Endothelial cell of umbilical vein (primary cell): ENCODE data around the gene PDCD1LG2. TPM values are rescaled to one million over a fixed set of nuclear protein-coding genes. Genes with fewer than 3 reads are reported as not detected.

Experiments used
- BruUV-seq: library from RNA; stranded (reverse); fragments of 400-500 nt; replicated peaks from 2 replicates; lab custom pipeline; 2021; lab: Mats Ljungman, UMichigan
- CTCF ChIA-PET: fragments of 300-600, 350-600 bp; sonication (Branson Sonifier 250); formaldehyde crosslinking; loops from one replicate; lab custom pipeline; 2021; ENCODE audit warnings: antibody characterized with exemption, inconsistent platforms; lab: Charles Lee
- POLR2A ChIA-PET: fragments of 300-600, 350-600 bp; sonication (Branson Sonifier 250); formaldehyde crosslinking; loops from one replicate; lab custom pipeline; 2021; ENCODE audit warnings: antibody characterized with exemption, inconsistent platforms; lab: Charles Lee
- DNase-seq: peaks from one replicate; pipeline ENCODE4 v3.0.0-alpha.2; 2011; ENCODE audit warnings: low read depth, low spot score
- FAIRE-seq: peaks from 2 replicates; lab custom pipeline; 2011; peaks lifted over from hg19 to GRCh38; lab: Jason Lieb, UNC
- H2AFZ ChIP-seq: 2 replicates; pipeline ENCODE4 v1.6.0; 2012; ENCODE audit warnings: low read depth, low read length, control low read depth, inconsistent platforms
- H3K27ac ChIP-seq: 2 replicates; pipeline ENCODE4 v1.5.1; 2011; ENCODE audit warnings: low read depth, mild to moderate bottlenecking, control low read depth, low read length, moderate library complexity; ENCODE audit not compliant: insufficient read depth
- H3K27me3 ChIP-seq, 2 experiments: 2 replicates each; pipeline versions ENCODE4 v1.6.0 to v1.6.1; 2011; ENCODE audit warnings: low read length in 2 of 2, mixed read lengths in 1 of 2; ENCODE audit not compliant: control insufficient read depth in 2 of 2, insufficient read depth in 2 of 2
- H3K36me3 ChIP-seq, 2 experiments: 2 replicates in 1 of 2; 3 replicates in 1 of 2; pipeline ENCODE4 v1.5.1; 2011; ENCODE audit warnings: low read length in 2 of 2, mild to moderate bottlenecking in 1 of 2, moderate library complexity in 1 of 2; ENCODE audit not compliant: control insufficient read depth in 2 of 2, insufficient read depth in 2 of 2; ENCODE audit errors: extremely low read depth in 1 of 2
- H3K4me1 ChIP-seq: 3 replicates; pipeline ENCODE4 v1.5.1; 2011; ENCODE audit warnings: mild to moderate bottlenecking, low read length; ENCODE audit not compliant: control insufficient read depth, insufficient read depth; ENCODE audit errors: extremely low read depth
- H3K4me2 ChIP-seq: 2 replicates; pipeline ENCODE4 v1.6.1; 2011; ENCODE audit warnings: low read length, control low read depth, mixed read lengths; ENCODE audit not compliant: insufficient read depth
- H3K4me3 ChIP-seq, 3 experiments: fragments of 200-600 bp in 1 of 3; sonication (generic), shearing (Covaris generic) in 1 of 3; replicated peaks in 1 of 3; 2 replicates each; pipeline ENCODE4 v1.5.1; 2011 to 2016; ENCODE audit warnings: control low read depth in 3 of 3, low read length in 3 of 3, mild to moderate bottlenecking in 2 of 3, inconsistent platforms in 1 of 3, low read depth in 1 of 3, moderate library complexity in 1 of 3; ENCODE audit not compliant: insufficient read depth in 1 of 3
- H3K79me2 ChIP-seq: 2 replicates; pipeline ENCODE4 v1.6.0; 2012; ENCODE audit warnings: low read length, inconsistent platforms; ENCODE audit not compliant: control insufficient read depth, insufficient read depth
- H3K9ac ChIP-seq: replicated peaks from 2 replicates; pipeline ENCODE3; 2011; ENCODE audit warnings: low read length, control low read depth; ENCODE audit not compliant: insufficient read depth; ENCODE audit errors: extremely low read depth
- H3K9me1 ChIP-seq: replicated peaks from 3 replicates; pipeline ENCODE4 v1.6.0; 2011; ENCODE audit warnings: mild to moderate bottlenecking, low read length; ENCODE audit not compliant: control insufficient read depth, insufficient read depth; ENCODE audit errors: extremely low read depth
- H3K9me3 ChIP-seq: replicated peaks from 2 replicates; pipeline ENCODE4 v1.5.1; 2012; ENCODE audit warnings: low read length, inconsistent platforms; ENCODE audit not compliant: control insufficient read depth, insufficient read depth
- H4K20me1 ChIP-seq: replicated peaks from 2 replicates; pipeline ENCODE3; 2011; ENCODE audit warnings: mild to moderate bottlenecking, low read length; ENCODE audit not compliant: control insufficient read depth, insufficient read depth; ENCODE audit errors: extremely low read depth
- EZH2 ChIP-seq: IDR thresholded peaks from 2 replicates; pipeline ENCODE4 v1.6.1; 2012; ENCODE audit warnings: borderline replicate concordance, low read depth, mild to moderate bottlenecking, moderate library complexity, low read length, inconsistent platforms; ENCODE audit not compliant: severe bottlenecking
- FOS ChIP-seq: IDR thresholded peaks from 2 replicates; pipeline ENCODE4 v1.6.1; 2011; ENCODE audit warnings: mild to moderate bottlenecking, low read length, moderate library complexity, borderline replicate concordance; ENCODE audit not compliant: insufficient read depth
- GATA2 ChIP-seq: IDR thresholded peaks from 2 replicates; pipeline ENCODE4 v1.7.0; 2011; ENCODE audit warnings: low read depth, mild to moderate bottlenecking, moderate library complexity, mixed read lengths, low read length; ENCODE audit not compliant: insufficient read length, insufficient read depth
- JUN ChIP-seq: IDR thresholded peaks from 2 replicates; pipeline ENCODE4 v1.6.1; 2011; ENCODE audit warnings: borderline replicate concordance, low read depth; ENCODE audit not compliant: insufficient read length, insufficient read depth
- MYC ChIP-seq: IDR thresholded peaks from one replicate; pipeline ENCODE4 v1.6.1; 2011; ENCODE audit warnings: mild to moderate bottlenecking, low read depth, low read length
- POLR2A ChIP-seq: IDR thresholded peaks from 2 replicates; pipeline ENCODE4 v1.6.1; 2012; ENCODE audit warnings: low read depth, mild to moderate bottlenecking, control low read depth, low read length
- POLR2AphosphoS5 ChIP-seq: IDR thresholded peaks from 2 replicates; pipeline ENCODE4 v1.6.1; 2012; ENCODE audit warnings: low read depth, mild to moderate bottlenecking, control low read depth, low read length, moderate library complexity; ENCODE audit not compliant: insufficient read depth
- dilution Hi-C: fragments of 300-500 bp; cut with MboI; formaldehyde crosslinking; loops from one replicate; pipeline ENCODE4 v1.15.0; 2019; ENCODE audit warnings: low sequenced_read_pairs; ENCODE audit not compliant: extremely low pct_ligation_motif_present
- intact Hi-C: fragments of 100-400 bp; cut with micrococcal nuclease; formaldehyde crosslinking; loops from one replicate; pipeline ENCODE4 v1.10.0; 2022
- polyA plus RNA-seq, 4 experiments: library from polyadenylated mRNA; depleted of rRNA in 3 of 4; stranded (reverse) in 3 of 4; unstranded in 1 of 4; fragments of >200 nt; gene quantifications; 2 replicates each; pipeline versions ENCODE4 v1.2.1 to v1.2.3, GENCODE V29; 2011 to 2012; ENCODE audit warnings: missing spikeins in 1 of 4
- total RNA-seq: library from RNA; stranded (reverse); gene quantifications from 2 replicates; pipeline ENCODE4 v1.2.3, GENCODE V29; 2021
- TF ChIP-seq, protein P1 (sequence below): IDR thresholded peaks from 2 replicates; pipeline ENCODE4 v1.6.1; 2011; ENCODE audit not compliant: insufficient read depth, insufficient read length
- TF ChIP-seq, protein P2 (sequence below), 2 donors: IDR thresholded peaks; 1 replicate in 1 of 2; 2 replicates in 1 of 2; pipeline ENCODE4 v1.5.1; 2011; ENCODE audit warnings: low read length in 2 of 2, mild to moderate bottlenecking in 2 of 2, moderate library complexity in 2 of 2, control low read depth in 1 of 2, inconsistent platforms in 1 of 2, low read depth in 1 of 2; ENCODE audit not compliant: insufficient read depth in 1 of 2; ENCODE audit errors: extremely low read depth in 1 of 2

Gene PDCD1LG2
- total and polyA plus RNA-seq, 2 donors (not counting 3 experiments of a cell fraction or from before 2014, with no cell fraction given): 7.9 to 9.5 TPM

DNA sequence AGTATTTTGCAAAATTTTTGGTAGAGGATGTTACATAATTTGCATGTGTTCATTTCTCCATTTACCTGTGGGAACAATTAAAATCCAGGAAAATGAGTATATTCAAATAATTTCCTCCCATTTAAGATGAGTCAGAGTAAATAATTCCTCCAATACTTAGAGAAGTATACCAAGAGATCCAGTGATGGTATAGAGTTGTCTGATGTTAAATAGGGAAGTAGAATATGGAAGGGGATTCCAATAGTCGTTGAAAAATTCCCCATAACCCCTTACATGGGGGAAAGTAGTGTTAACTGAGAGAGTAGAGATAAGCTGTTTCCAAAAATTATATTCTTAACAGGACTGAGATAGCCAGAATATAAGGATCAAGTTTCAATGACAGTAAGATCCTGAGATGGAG, 44.3 kb upstream of the PDCD1LG2 start:
- Histone ChIP-seq H3K27ac (no peak overlapping the region), H3K27me3 (no peaks in the 10 kb centered on the region), H3K9ac (no peak overlapping the region), H3K36me3 (peaks cover 24 to 64% of the 10 kb centered on the region in 2 experiments), H3K4me1 (no peaks in the 10 kb centered on the region), H3K4me3 (no peak overlapping the region), H3K4me2 (no peak overlapping the region), H2AFZ (no peak overlapping the region), H3K9me1 (no peaks in the 10 kb centered on the region), H3K9me3 (no peaks in the 10 kb centered on the region), H4K20me1 (no peaks in the 10 kb centered on the region), H3K79me2 (peaks cover 3% of the 10 kb centered on the region)
- dilution Hi-C loops (no loop called here), intact Hi-C loops (loop anchor here (1.0 kb wide), 1 partner anchor 37 kb away; no protein-coding TSS in a partner anchor)
- POLR2A ChIA-PET: no interaction called here
- FAIRE-seq: no peak
- BruUV-seq: no TSS peak
- TF ChIP-seq, protein P1, sequence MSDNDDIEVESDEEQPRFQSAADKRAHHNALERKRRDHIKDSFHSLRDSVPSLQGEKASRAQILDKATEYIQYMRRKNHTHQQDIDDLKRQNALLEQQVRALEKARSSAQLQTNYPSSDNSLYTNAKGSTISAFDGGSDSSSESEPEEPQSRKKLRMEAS: no peak
- TF ChIP-seq, protein P2, sequence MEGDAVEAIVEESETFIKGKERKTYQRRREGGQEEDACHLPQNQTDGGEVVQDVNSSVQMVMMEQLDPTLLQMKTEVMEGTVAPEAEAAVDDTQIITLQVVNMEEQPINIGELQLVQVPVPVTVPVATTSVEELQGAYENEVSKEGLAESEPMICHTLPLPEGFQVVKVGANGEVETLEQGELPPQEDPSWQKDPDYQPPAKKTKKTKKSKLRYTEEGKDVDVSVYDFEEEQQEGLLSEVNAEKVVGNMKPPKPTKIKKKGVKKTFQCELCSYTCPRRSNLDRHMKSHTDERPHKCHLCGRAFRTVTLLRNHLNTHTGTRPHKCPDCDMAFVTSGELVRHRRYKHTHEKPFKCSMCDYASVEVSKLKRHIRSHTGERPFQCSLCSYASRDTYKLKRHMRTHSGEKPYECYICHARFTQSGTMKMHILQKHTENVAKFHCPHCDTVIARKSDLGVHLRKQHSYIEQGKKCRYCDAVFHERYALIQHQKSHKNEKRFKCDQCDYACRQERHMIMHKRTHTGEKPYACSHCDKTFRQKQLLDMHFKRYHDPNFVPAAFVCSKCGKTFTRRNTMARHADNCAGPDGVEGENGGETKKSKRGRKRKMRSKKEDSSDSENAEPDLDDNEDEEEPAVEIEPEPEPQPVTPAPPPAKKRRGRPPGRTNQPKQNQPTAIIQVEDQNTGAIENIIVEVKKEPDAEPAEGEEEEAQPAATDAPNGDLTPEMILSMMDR (IDR thresholded peaks at IDR 0.05; ENCODE audit: extremely low read depth in 1 of 2, insufficient read depth in 1 of 2, low read depth in 1 of 2, low read length in 2 of 2): no peak
- TF ChIP-seq JUN: no peak
- no peak for TF ChIP-seq EZH2
- no peak for TF ChIP-seq GATA2
- no peak for TF ChIP-seq MYC
- no peak for TF ChIP-seq POLR2AphosphoS5
- TF ChIP-seq POLR2A: no peak
- TF ChIP-seq FOS: no peak
- DNase-seq: no peak
- CTCF ChIA-PET: interaction anchor here (0.7 kb wide), 1 partner anchor 16 kb away, joined by 3 read pairs; the partner anchor contains the start of gene CD274
